Activated T-helper 1 cell treated with anti-CD3 and anti-CD28 coated beads, Interleukin-2, amount 50 U/mL, for 16 hours (primary cell): ENCODE measurements around the gene DHX8.

Source experiments
- DNase-seq, 2 donors: peaks; one replicate each; pipeline ENCODE4 v3.0.0-alpha.2; 2020; ENCODE audit warnings: low read depth in 1 of 2, low spot score in 1 of 2

Gene DHX8

GRCh38 chr17:43572368-43572980 is 88.7 kb downstream of the DHX8 start:
- no peak for DNase-seq

- no peak for DNase-seq
These were observed 90.0 kb downstream of the DHX8 start for GRCh38 chr17:43573579-43574321.

- DNase-seq: no peak
These were observed 90.6 kb downstream of the DHX8 start for GRCh38 chr17:43574348-43574747.

- no peak for DNase-seq
These were observed 91.2 kb downstream of the DHX8 start for GRCh38 chr17:43574896-43575525.
